Activated naive CD8-positive, alpha-beta T cell treated with anti-CD3 and anti-CD28 coated beads, Interleukin-2, amount 10 ng/mL, durations not matched to agents 7 days and 5 days (primary cell): Measurements from ENCODE around the gene MED7. TPM values are rescaled to one million over a fixed set of nuclear protein-coding genes. Genes with fewer than 3 reads are reported as not detected.

Experiments
- ATAC-seq: fragments of 150-1000 bp; cut with Tn5 transposase; one replicate; pipeline ENCODE4 v1.10.0; 2021; ENCODE audit warnings: low read depth, moderate library complexity
- POLR2A ChIA-PET: fragments of 350-600 bp; sonication (Branson Sonifier 250); formaldehyde crosslinking; loops from one replicate; lab custom pipeline; 2021; ENCODE audit warnings: antibody characterized with exemption; lab: Charles Lee
- DNase-seq: peaks from one replicate; pipeline ENCODE4 v3.0.0; 2021
- H3K27ac Mint-ChIP-seq: one replicate; pipeline ENCODE4 v1.8.0; 2022; ENCODE audit warnings: mild to moderate bottlenecking, mixed read lengths
- H3K27me3 Mint-ChIP-seq: one replicate; pipeline ENCODE4 v1.8.0; 2022; ENCODE audit warnings: mild to moderate bottlenecking, moderate library complexity, mixed read lengths
- H3K36me3 Mint-ChIP-seq: one replicate; pipeline ENCODE4 v1.8.0; 2021; ENCODE audit warnings: mild to moderate bottlenecking, mixed read lengths
- H3K4me1 Mint-ChIP-seq: one replicate; pipeline ENCODE4 v1.8.0; 2021; ENCODE audit warnings: mixed read lengths
- H3K4me3 Mint-ChIP-seq: one replicate; pipeline ENCODE4 v1.8.0; 2022; ENCODE audit warnings: mild to moderate bottlenecking, moderate library complexity, mixed read lengths
- H3K9me3 Mint-ChIP-seq: one replicate; pipeline ENCODE4 v1.8.0; 2021; ENCODE audit warnings: mixed read lengths
- total RNA-seq, 2 experiments: library from RNA; stranded (reverse); gene quantifications; one replicate each; pipeline ENCODE4 v1.2.3, GENCODE V29; 2021

The MED7 gene
- total RNA-seq, 2 experiments from 2014 or later = 15.3 to 15.5 TPM

- DNase-seq = no peak
- ATAC-seq = no peak
- POLR2A ChIA-PET = interaction anchor here (0.7 to 2.2 kb wide), 4 partner anchors 11 to 91 kb away, joined by 3 to 24 read pairs (median 4); partner anchors contain the start of gene MED7
- Mint-ChIP-seq H3K27ac (peak overlapping the region; percentile 73), H3K4me1 (peaks cover 44% of the 10 kb centered on the region), H3K27me3 (no peaks in the 10 kb centered on the region), H3K36me3 (peaks cover 16% of the 10 kb centered on the region), H3K9me3 (peaks cover 2% of the 10 kb centered on the region), H3K4me3 (peak overlapping the region; percentile 7)
These were observed 27.2 kb downstream of the MED7 start for GRCh38 chr5:157115502-157115901.

- Mint-ChIP-seq H3K36me3 (peaks cover 14% of the 10 kb centered on the region), H3K9me3 (peaks cover 2% of the 10 kb centered on the region), H3K4me1 (peaks cover 47% of the 10 kb centered on the region), H3K27ac (peak overlapping the region; percentile 73), H3K27me3 (no peaks in the 10 kb centered on the region), H3K4me3 (peak overlapping the region; percentile 7)
- DNase-seq = no peak
- POLR2A ChIA-PET = interaction anchor here (2.2 kb wide), 1 partner anchor 28 kb away, joined by 24 read pairs; the partner anchor contains the start of gene MED7
- no peak for ATAC-seq
These were observed 27.7 kb downstream of the MED7 start for GRCh38 chr5:157115012-157115411.

- Mint-ChIP-seq H3K9me3 (no peaks in the 10 kb centered on the region), H3K4me1 (peaks cover 54% of the 10 kb centered on the region), H3K4me3 (peak overlapping the region; percentile 76), H3K27me3 (no peaks in the 10 kb centered on the region), H3K36me3 (peaks cover 17% of the 10 kb centered on the region), H3K27ac (peak overlapping the region; percentile 93)
- ATAC-seq (no peak), DNase-seq (no peak)
- POLR2A ChIA-PET = interaction anchor here (0.6 to 0.7 kb wide), 5 partner anchors 18 to 453 kb away, joined by 3 to 8 read pairs (median 3); no protein-coding TSS in a partner anchor
These were observed 29.7 kb downstream of the MED7 start for GRCh38 chr5:157113002-157113401.

- Mint-ChIP-seq H3K4me1 (peaks cover 52% of the 10 kb centered on the region), H3K9me3 (no peaks in the 10 kb centered on the region), H3K27ac (peak overlapping the region; percentile 96), H3K27me3 (no peaks in the 10 kb centered on the region), H3K4me3 (peak overlapping the region; percentile 92), H3K36me3 (peaks cover 46% of the 10 kb centered on the region)
- DNase-seq = peak; percentile 45
- ATAC-seq = peak; percentile 53
- POLR2A ChIA-PET = interaction anchor here (0.5 to 7.0 kb wide), 6 partner anchors 8 to 206 kb away, joined by 3 to 60 read pairs (median 4); partner anchors contain the start of gene MED7
These were observed 32.9 kb downstream of the MED7 start for GRCh38 chr5:157109744-157110143.

GRCh38 chr5:157108976-157109375 is 33.7 kb downstream of the MED7 start, which contains the start of gene HAVCR2:
Gene HAVCR2, minus strand, starts transcription at chr5:157109044. Its CDS starts 61 bp downstream, at chr5:157108983.
- H3K9me3 Mint-ChIP-seq = no peaks in the 10 kb centered on the region
- H3K27ac Mint-ChIP-seq = peak within 1 kb of the TSS; percentile 96
- POLR2A ChIA-PET = interaction anchor here (0.6 to 7.0 kb wide), 8 partner anchors 12 to 188 kb away, joined by 3 to 60 read pairs (median 6); partner anchors contain the start of gene MED7
- peak; percentile 63 for DNase-seq
- H3K4me3 Mint-ChIP-seq = peak within 1 kb of the TSS; percentile 92
- ATAC-seq = peak; percentile 95
- peaks cover 52% of the 10 kb centered on the region for H3K36me3 Mint-ChIP-seq
- peaks cover 52% of the 10 kb centered on the region for H3K4me1 Mint-ChIP-seq
- H3K27me3 Mint-ChIP-seq = no peaks in the 10 kb centered on the region

- DNase-seq (no peak), ATAC-seq (no peak)
- H3K27ac Mint-ChIP-seq = peak overlapping the region; percentile 78
- no peaks in the 10 kb centered on the region for H3K27me3 Mint-ChIP-seq
- H3K4me3 Mint-ChIP-seq = peak overlapping the region; percentile 92
- no peaks in the 10 kb centered on the region for H3K9me3 Mint-ChIP-seq
- H3K4me1 Mint-ChIP-seq = peaks cover 47% of the 10 kb centered on the region
- H3K36me3 Mint-ChIP-seq = peaks cover 60% of the 10 kb centered on the region
- POLR2A ChIA-PET = interaction anchor here (7.0 kb wide), 1 partner anchor 35 kb away, joined by 60 read pairs; the partner anchor contains the start of gene MED7
These were observed 35.2 kb downstream of the MED7 start for GRCh38 chr5:157107508-157107907.

- POLR2A ChIA-PET = interaction anchor here (7.0 kb wide), 1 partner anchor 36 kb away, joined by 60 read pairs; the partner anchor contains the start of gene MED7
- ATAC-seq (no peak), DNase-seq (no peak)
- Mint-ChIP-seq H3K27me3 (no peaks in the 10 kb centered on the region), H3K27ac (peak overlapping the region; percentile 78), H3K36me3 (peaks cover 66% of the 10 kb centered on the region), H3K4me1 (peaks cover 51% of the 10 kb centered on the region), H3K4me3 (peak overlapping the region; percentile 92), H3K9me3 (no peaks in the 10 kb centered on the region)
These were observed 35.8 kb downstream of the MED7 start for GRCh38 chr5:157106630-157107461.

GRCh38 chr5:157100140-157100679 is 42.5 kb downstream of the MED7 start:
- Mint-ChIP-seq H3K27me3 (no peaks in the 10 kb centered on the region), H3K4me3 (peak overlapping the region; percentile 23), H3K9me3 (no peaks in the 10 kb centered on the region), H3K27ac (peak overlapping the region; percentile 59), H3K4me1 (peaks cover 36% of the 10 kb centered on the region), H3K36me3 (peaks cover 68% of the 10 kb centered on the region)
- DNase-seq (no peak), ATAC-seq (peak; percentile 14)
- POLR2A ChIA-PET = no interaction called here

- no peak overlapping the region for H3K4me3 Mint-ChIP-seq
- H3K4me1 Mint-ChIP-seq = peaks cover 11% of the 10 kb centered on the region
- peaks cover 70% of the 10 kb centered on the region for H3K36me3 Mint-ChIP-seq
- H3K9me3 Mint-ChIP-seq = no peaks in the 10 kb centered on the region
- no peaks in the 10 kb centered on the region for H3K27me3 Mint-ChIP-seq
- no peak for ATAC-seq
- POLR2A ChIA-PET = no interaction called here
- H3K27ac Mint-ChIP-seq = no peak overlapping the region
- DNase-seq = no peak
These were observed 54.2 kb downstream of the MED7 start for GRCh38 chr5:157088342-157088990.

Other genes with a start within 250 kb of the MED7 start
- 1 to 10 TPM; 3.7 to 4.9 TPM for gene TIMD4, start 179.6 kb downstream of the MED7 start, total RNA-seq
- 1 to 10 TPM; 3.4 to 4.1 TPM for gene HAVCR1, start 83.7 kb downstream of the MED7 start, total RNA-seq
- 10 to 100 TPM; 73.8 to 76.9 TPM for gene HAVCR2, start 33.8 kb downstream of the MED7 start, total RNA-seq
- gene GARIN3, start 23.4 kb upstream of the MED7 start, total RNA-seq = not detected
- gene ITK, start 38.0 kb upstream of the MED7 start, total RNA-seq = 100 to 1,000 TPM; 313 to 324 TPM
- 100 to 1,000 TPM; 458 to 480 TPM for gene CYFIP2, start 123.3 kb upstream of the MED7 start, total RNA-seq